GM12878 (cell line): ENCODE data around the gene TOPAZ1.

ENCODE experiments used
- ATF2 ChIP-seq: IDR thresholded peaks from 2 replicates; pipeline ENCODE4 v1.6.1; 2012; ENCODE audit warnings: low read length, inconsistent platforms
- ATF3 ChIP-seq: IDR thresholded peaks from 2 replicates; pipeline ENCODE4 v1.6.1; 2011; ENCODE audit warnings: low read depth, mild to moderate bottlenecking, low read length, moderate library complexity, borderline replicate concordance; ENCODE audit errors: extremely low read depth
- CTCF ChIP-seq, 3 experiments: IDR thresholded peaks in 2 of 3; conservative IDR thresholded peaks in 1 of 3; 2 replicates each; pipeline ENCODE4 v1.5.1; 2011; ENCODE audit warnings: low read depth in 3 of 3, low read length in 3 of 3, mild to moderate bottlenecking in 3 of 3, control low read depth in 2 of 3, moderate library complexity in 2 of 3, inconsistent platforms in 1 of 3, mixed read lengths in 1 of 3; ENCODE audit not compliant: control insufficient read depth in 2 of 3, insufficient read depth in 1 of 3; ENCODE audit errors: extremely low read depth in 1 of 3
- EP300 ChIP-seq, 2 experiments: fragments of 150-350 bp in 1 of 2; IDR thresholded peaks; 2 replicates each; pipeline ENCODE4 v1.6.1; 2011 to 2012; ENCODE audit warnings: low read depth in 2 of 2, low read length in 2 of 2, borderline replicate concordance in 1 of 2, improper control_type of control experiment in 1 of 2, inconsistent platforms in 1 of 2; ENCODE audit not compliant: control insufficient read depth in 1 of 2
- EZH2 ChIP-seq: IDR thresholded peaks from 2 replicates; pipeline ENCODE4 v1.6.1; 2012; ENCODE audit warnings: low read depth, mild to moderate bottlenecking, control low read depth, inconsistent platforms, low read length, borderline replicate concordance; ENCODE audit not compliant: control insufficient read depth
- KDM1A ChIP-seq: fragments of 200-600 bp; sonication (generic); IDR thresholded peaks from 2 replicates; pipeline ENCODE4 v1.6.1; 2016; ENCODE audit warnings: borderline replicate concordance
- POLR2A ChIP-seq: IDR thresholded peaks from 2 replicates; pipeline ENCODE4 v1.6.1; 2011; ENCODE audit warnings: low read depth, mild to moderate bottlenecking, low read length
- SRF ChIP-seq, 2 experiments: IDR thresholded peaks; 2 replicates each; pipeline ENCODE4 v1.6.1; 2011; ENCODE audit warnings: low read depth in 2 of 2, low read length in 2 of 2, mild to moderate bottlenecking in 1 of 2, moderate library complexity in 1 of 2
- SUZ12 ChIP-seq: fragments of 200-600 bp; sonication (generic); IDR thresholded peaks from one replicate; pipeline ENCODE4 v1.6.1; 2018; ENCODE audit warnings: antibody characterized with exemption, mild to moderate bottlenecking; ENCODE audit not compliant: unreplicated experiment

GRCh38 chr3:44337248-44337785, 95.6 kb downstream of the TOPAZ1 start:
- no peak for TF ChIP-seq EZH2
- TF ChIP-seq ATF3: no peak
- no peak for TF ChIP-seq ATF2
- TF ChIP-seq KDM1A: no peak
- TF ChIP-seq CTCF (IDR thresholded peaks at IDR 0.05 in 2 of 3, conservative IDR thresholded peaks at IDR 0.05 in 1 of 3; ENCODE audit: control insufficient read depth in 2 of 3, extremely low read depth in 1 of 3, insufficient read depth in 1 of 3, low read depth in 3 of 3, low read length in 3 of 3): no peak; a peak in 1 of 6 replicates
- TF ChIP-seq EP300 (IDR thresholded peaks at IDR 0.05; ENCODE audit: borderline replicate concordance in 1 of 2, control insufficient read depth in 1 of 2, low read depth in 2 of 2, low read length in 2 of 2): no peak
- TF ChIP-seq POLR2A: no peak
- no peak for TF ChIP-seq SUZ12
- TF ChIP-seq SRF (IDR thresholded peaks at IDR 0.05; ENCODE audit: low read depth in 2 of 2, low read length in 2 of 2): no peak
